Measurements from ENCODE around the gene SPATA19.

Gene SPATA19

DNA sequence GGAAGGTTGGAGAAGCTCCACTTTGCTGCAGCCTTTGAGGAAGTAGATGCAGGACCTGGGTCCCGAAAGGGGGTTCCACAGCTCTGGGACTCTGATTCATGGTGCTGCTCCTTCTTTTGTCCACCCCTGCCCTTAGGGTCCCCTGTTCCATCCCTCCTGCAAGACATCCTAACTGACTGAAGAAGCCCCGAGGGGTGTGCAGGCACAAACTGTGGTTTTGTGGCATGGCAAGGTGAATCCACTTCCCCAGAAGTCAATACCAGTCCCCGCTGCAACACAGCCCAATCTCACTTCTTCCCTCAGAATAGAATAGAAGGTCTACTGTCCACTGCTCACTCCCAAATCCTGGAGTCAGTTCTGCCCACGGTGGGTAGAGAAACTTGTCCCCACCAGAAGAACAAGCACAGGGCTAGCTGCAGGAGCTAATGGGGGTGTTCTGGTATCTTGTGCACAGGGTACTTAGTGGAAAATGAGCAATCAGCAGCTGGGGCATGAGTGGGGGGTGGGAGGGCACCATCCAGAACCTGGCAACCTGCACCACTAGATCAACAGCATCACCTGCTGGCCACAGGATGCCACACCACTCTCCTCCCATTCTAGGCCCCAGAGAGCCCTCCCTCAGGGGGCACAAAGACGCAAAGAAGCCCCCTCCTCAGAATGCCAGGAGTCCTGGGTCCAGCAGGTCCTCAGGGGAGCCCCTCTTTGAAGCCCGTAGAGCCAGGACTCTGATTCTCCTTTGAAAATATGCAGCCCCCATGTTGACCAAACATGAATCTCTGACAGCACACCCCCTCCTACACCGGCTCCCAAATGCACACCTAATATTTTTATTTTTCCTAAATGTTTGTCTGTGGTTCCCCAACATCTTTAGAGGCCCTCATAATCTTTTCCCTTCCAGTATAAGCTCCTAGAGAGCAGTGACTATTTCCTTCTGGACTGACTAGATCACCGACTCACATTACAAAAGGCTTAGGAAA is 14.1 kb downstream of the SPATA19 start:
- FAIRE-seq (no peak), DNase-seq (ENCODE audit: insufficient read length, low spot score) (no peak)

DNA sequence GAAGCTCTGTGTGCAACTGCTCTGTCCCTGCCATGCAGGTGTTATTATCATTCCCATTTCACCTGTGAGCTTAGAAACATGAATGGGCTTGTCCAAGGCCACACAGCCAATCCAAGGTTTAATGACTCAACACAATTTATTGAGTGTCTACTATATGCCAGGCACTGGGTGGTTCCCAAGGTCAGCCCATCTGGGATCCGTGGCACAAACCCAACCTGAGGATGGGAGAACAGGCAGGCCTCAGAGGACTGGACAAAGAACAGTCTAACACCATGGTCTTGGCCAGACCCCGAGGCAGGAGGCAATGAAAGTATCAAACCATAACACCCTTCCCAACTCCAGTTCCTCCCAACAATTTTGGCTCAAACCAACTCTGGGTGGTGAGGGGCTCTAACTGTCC is 15.7 kb downstream of the SPATA19 start:
- no peak for TF ChIP-seq POLR2AphosphoS5 (IDR thresholded peaks at IDR 0.05; ENCODE audit: low read depth, low read length)
- TF ChIP-seq PAX5 (IDR thresholded peaks at IDR 0.05; ENCODE audit: insufficient read depth, low read length, severe bottlenecking) = no peak
- TF ChIP-seq SPI1 (IDR thresholded peaks at IDR 0.05; ENCODE audit: low read depth, low read length) = no peak
- TF ChIP-seq POU2F2 (IDR thresholded peaks at IDR 0.05; ENCODE audit: low read depth, low read length) = no peak
- TF ChIP-seq TAF1 (IDR thresholded peaks at IDR 0.05; ENCODE audit: low read depth, low read length) = no peak
- TF ChIP-seq POLR2A (IDR thresholded peaks at IDR 0.05; ENCODE audit: low read depth, low read length) = no peak
- FAIRE-seq = no peak
- DNase-seq (ENCODE audit: insufficient read length, low spot score) = no peak

More for the DNA sequence above, 14.1 kb downstream of the SPATA19 start:
- TF ChIP-seq POU2F2 (IDR thresholded peaks at IDR 0.05; ENCODE audit: low read depth, low read length) (no peak), SPI1 (IDR thresholded peaks at IDR 0.05; ENCODE audit: low read depth, low read length) (no peak), POLR2AphosphoS5 (IDR thresholded peaks at IDR 0.05; ENCODE audit: low read depth, low read length) (no peak), POLR2A (IDR thresholded peaks at IDR 0.05; ENCODE audit: low read depth, low read length) (no peak), TAF1 (IDR thresholded peaks at IDR 0.05; ENCODE audit: low read depth, low read length) (no peak), PAX5 (IDR thresholded peaks at IDR 0.05; ENCODE audit: insufficient read depth, low read length, severe bottlenecking) (no peak)

DNA sequence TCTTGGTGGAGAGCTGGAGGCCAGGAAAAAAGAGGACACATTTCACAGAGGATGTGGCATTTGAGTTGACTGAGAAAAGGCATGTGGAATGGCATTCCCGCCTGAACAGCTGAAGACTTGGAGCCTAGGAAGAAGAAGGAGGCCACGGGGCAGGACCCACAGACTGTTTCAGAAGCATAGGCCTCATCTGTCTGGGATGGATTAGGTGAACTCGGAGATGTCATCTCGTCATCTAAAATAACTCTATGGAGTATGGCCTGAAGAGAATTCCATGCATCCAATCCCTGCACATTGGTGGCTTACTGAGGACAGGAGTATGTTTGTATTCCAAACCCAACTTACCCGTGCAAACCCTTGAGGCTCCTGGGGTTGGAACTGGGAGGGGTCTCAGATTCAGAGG is 16.4 kb downstream of the SPATA19 start:
- TF ChIP-seq TAF1 (IDR thresholded peaks at IDR 0.05; ENCODE audit: low read depth, low read length) = no peak
- no peak for DNase-seq (ENCODE audit: insufficient read length, low spot score)
- FAIRE-seq = no peak

DNA sequence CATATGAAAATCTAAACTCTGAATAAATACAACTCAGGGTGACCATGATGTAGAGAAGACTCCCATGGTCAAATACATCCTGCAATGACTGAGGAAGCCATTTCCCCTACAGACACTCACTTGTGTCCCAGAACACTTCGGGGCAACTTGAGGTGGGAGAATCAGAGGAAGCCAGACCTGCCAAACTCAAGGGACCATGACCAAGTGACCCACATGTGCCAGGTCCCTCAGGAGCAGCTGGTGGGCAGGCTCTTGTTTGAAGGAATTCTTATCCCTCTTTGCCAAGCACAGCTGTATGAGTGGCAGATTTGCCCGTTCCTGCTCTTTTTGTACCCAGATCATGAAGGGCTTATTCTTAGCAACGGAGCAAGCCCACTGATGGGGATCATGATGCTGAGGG is 17.8 kb downstream of the SPATA19 start:
- FAIRE-seq (no peak), DNase-seq (ENCODE audit: insufficient read length, low spot score) (no peak)
- TF ChIP-seq POLR2AphosphoS5 (IDR thresholded peaks at IDR 0.05; ENCODE audit: low read depth, low read length) = no peak

DNA sequence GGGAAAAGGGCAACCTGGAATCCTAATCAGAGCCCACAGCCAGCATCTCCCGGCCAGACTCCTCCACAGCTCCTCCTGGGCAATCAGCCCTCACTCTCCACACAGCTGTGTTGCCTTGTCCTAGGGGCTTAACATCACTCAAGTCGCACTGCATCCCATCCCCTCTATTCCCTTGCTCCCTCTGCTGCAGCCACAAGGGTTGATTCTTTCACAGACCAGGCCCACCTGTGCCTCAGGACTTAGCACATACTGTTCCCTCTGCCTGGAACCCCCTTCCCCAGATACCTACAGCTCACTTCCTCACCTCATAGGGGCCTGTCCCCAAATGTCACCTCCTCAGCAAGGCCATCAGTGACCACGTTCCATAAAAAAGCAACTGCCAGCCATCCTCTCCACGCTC is 18.4 kb downstream of the SPATA19 start:
- no peak for FAIRE-seq
- TF ChIP-seq POLR2A (IDR thresholded peaks at IDR 0.05; ENCODE audit: low read depth, low read length) (no peak), POU2F2 (IDR thresholded peaks at IDR 0.05; ENCODE audit: low read depth, low read length) (no peak), TAF1 (IDR thresholded peaks at IDR 0.05; ENCODE audit: low read depth, low read length) (no peak)

DNA sequence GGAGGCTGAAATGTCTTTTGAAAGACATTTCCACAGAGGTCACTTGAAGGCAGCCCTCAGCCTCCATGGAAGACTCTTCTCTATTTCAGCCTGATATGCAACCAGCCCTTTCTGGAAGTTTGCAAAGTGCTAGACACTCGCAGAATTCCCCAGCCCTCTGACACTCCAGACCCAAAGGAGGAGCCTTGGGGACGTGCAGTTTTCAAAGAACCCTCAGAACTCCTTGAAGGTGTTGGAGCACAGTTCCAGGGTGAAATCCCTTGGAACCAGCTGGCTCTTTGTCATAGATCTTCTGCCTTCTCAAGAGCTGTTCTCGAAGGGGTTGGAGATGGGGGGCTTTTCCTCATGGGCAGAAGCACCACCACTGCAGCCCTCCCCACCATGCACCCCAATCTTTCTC is 19.6 kb downstream of the SPATA19 start:
- FAIRE-seq (no peak), DNase-seq (ENCODE audit: insufficient read length, low spot score) (no peak)
- no peak for TF ChIP-seq TAF1 (IDR thresholded peaks at IDR 0.05; ENCODE audit: low read depth, low read length)
- no peak for TF ChIP-seq PAX5 (IDR thresholded peaks at IDR 0.05; ENCODE audit: insufficient read depth, low read length, severe bottlenecking)
- no peak for TF ChIP-seq POU2F2 (IDR thresholded peaks at IDR 0.05; ENCODE audit: low read depth, low read length)
- no peak for TF ChIP-seq POLR2A (IDR thresholded peaks at IDR 0.05; ENCODE audit: low read depth, low read length)
- no peak for TF ChIP-seq SPI1 (IDR thresholded peaks at IDR 0.05; ENCODE audit: low read depth, low read length)
- no peak for TF ChIP-seq POLR2AphosphoS5 (IDR thresholded peaks at IDR 0.05; ENCODE audit: low read depth, low read length)

More for the DNA sequence above, 18.4 kb downstream of the SPATA19 start:
- no peak for DNase-seq (ENCODE audit: insufficient read length, low spot score)

DNA sequence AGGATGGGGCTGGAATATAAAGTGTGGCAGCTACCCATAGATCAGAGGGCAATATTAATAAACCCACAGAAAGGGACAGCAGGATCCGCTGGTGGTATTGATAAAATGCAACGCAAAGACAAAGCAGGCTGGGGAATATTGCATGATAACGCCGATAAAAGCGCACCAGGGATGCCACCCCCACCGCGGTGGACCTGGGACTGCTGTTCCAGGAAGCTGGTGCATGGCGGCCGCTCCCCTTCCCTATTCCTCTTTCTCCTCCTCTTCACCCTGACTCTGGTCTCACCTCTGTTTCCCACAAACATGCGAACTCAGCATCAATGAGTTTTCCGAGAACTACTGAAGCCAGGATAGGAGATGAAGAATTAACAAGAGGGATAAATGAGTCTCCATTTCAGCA is 20.2 kb downstream of the SPATA19 start:
- no peak for DNase-seq (ENCODE audit: insufficient read length, low spot score)
- TF ChIP-seq POLR2AphosphoS5 (IDR thresholded peaks at IDR 0.05; ENCODE audit: low read depth, low read length) (no peak), SPI1 (IDR thresholded peaks at IDR 0.05; ENCODE audit: low read depth, low read length) (no peak), POU2F2 (IDR thresholded peaks at IDR 0.05; ENCODE audit: low read depth, low read length) (no peak), TAF1 (IDR thresholded peaks at IDR 0.05; ENCODE audit: low read depth, low read length) (no peak), POLR2A (IDR thresholded peaks at IDR 0.05; ENCODE audit: low read depth, low read length) (no peak), PAX5 (IDR thresholded peaks at IDR 0.05; ENCODE audit: insufficient read depth, low read length, severe bottlenecking) (no peak)
- no peak for FAIRE-seq

DNA sequence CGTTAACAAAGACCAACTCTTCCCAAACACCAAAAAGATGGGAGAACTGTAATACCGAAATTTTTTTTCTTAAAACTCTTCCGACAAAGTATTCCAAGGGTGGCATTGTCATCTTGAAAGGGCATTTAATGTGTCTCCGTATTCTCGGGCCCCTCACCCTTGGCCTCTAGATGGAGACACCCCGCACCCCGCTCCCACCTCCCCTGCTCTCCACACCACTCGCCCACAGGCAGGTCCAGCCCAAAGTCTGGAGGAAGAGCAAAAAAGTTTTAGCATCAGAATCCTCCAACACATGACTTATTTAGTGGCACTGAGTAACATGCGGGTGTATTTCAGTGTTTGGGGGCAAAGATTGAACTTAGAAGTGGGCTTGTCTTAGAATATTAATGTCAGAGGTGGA is 20.7 kb downstream of the SPATA19 start:
- DNase-seq (ENCODE audit: insufficient read length, low spot score) (no peak), FAIRE-seq (no peak)

DNA sequence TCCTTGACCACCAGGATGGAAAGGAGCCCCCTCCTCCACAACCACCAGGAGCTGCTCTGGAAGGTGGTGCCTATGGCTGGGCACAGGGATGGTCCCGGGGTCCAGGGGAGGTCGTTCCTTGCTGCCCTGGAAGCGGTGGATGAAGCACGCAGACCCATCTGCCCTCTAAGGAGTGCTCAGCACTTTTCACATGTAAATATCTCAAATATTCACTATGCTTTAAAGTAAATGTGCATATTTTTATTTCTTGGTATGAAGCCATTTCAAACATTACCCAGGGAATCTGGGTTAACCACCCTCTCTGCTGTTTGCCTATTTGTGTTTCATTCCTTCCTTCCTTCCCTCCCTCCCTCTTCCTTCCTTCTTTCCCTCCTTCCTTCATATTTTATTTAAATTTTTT is 21.7 kb downstream of the SPATA19 start:
- FAIRE-seq (no peak), DNase-seq (ENCODE audit: insufficient read length, low spot score) (no peak)
- TF ChIP-seq POLR2A (IDR thresholded peaks at IDR 0.05; ENCODE audit: low read depth, low read length) = no peak
- TF ChIP-seq POLR2AphosphoS5 (IDR thresholded peaks at IDR 0.05; ENCODE audit: low read depth, low read length) = no peak
- no peak for TF ChIP-seq POU2F2 (IDR thresholded peaks at IDR 0.05; ENCODE audit: low read depth, low read length)
- TF ChIP-seq PAX5 (IDR thresholded peaks at IDR 0.05; ENCODE audit: insufficient read depth, low read length, severe bottlenecking) = no peak
- TF ChIP-seq TAF1 (IDR thresholded peaks at IDR 0.05; ENCODE audit: low read depth, low read length) = no peak
- TF ChIP-seq SPI1 (IDR thresholded peaks at IDR 0.05; ENCODE audit: low read depth, low read length) = no peak

More for the DNA sequence above, 20.7 kb downstream of the SPATA19 start:
- no peak for TF ChIP-seq POU2F2 (IDR thresholded peaks at IDR 0.05; ENCODE audit: low read depth, low read length)
- TF ChIP-seq SPI1 (IDR thresholded peaks at IDR 0.05; ENCODE audit: low read depth, low read length) = no peak
- no peak for TF ChIP-seq TAF1 (IDR thresholded peaks at IDR 0.05; ENCODE audit: low read depth, low read length)
- TF ChIP-seq POLR2AphosphoS5 (IDR thresholded peaks at IDR 0.05; ENCODE audit: low read depth, low read length) = no peak
- TF ChIP-seq PAX5 (IDR thresholded peaks at IDR 0.05; ENCODE audit: insufficient read depth, low read length, severe bottlenecking) = no peak
- TF ChIP-seq POLR2A (IDR thresholded peaks at IDR 0.05; ENCODE audit: low read depth, low read length) = no peak

DNA sequence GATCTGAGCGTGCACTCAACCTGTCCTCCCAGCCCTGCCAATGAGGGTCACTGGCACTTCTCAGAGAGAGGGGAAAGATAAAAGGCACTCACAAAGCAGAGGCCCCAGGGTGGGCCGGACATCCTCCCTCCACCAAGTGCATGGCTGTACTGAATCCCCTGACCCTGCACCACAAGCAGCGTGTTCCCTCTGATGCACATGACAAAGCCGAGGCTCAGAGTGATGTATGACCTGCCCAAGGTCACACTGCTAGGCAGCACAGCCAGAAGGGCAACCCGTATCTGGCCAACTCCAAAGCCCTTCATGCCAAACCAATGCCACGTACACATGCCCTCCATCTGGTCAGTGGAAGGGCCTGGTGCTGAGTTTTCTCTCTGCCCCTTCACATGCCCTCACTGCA is 22.1 kb downstream of the SPATA19 start:
- DNase-seq (ENCODE audit: insufficient read length, low spot score) (no peak), FAIRE-seq (no peak)
- TF ChIP-seq POU2F2 (IDR thresholded peaks at IDR 0.05; ENCODE audit: low read depth, low read length) (no peak), TAF1 (IDR thresholded peaks at IDR 0.05; ENCODE audit: low read depth, low read length) (no peak)

Measured in GM12891 (cell line).